LoVo (cell line): ENCODE data around the gene CFAP20DC.
"Not testable (repeated sequence)": the region's sequence is repeated elsewhere in the genome, so short reads cannot be mapped to it uniquely, and the experiment has no call there.

Experiments used
- DNase-seq: peaks from one replicate; pipeline ENCODE4 v3.0.0-alpha.2; 2016; ENCODE audit warnings: low spot score

CFAP20DC gene

GRCh38 chr3:58867621-58868020 is 182.2 kb downstream of the CFAP20DC start:
- DNase-seq = no peak

GRCh38 chr3:58866079-58866478 is 183.7 kb downstream of the CFAP20DC start:
- DNase-seq = no peak

- DNase-seq = no peak
These were observed 185.3 kb downstream of the CFAP20DC start for GRCh38 chr3:58864480-58864879.

- no peak for DNase-seq
These were observed 186.6 kb downstream of the CFAP20DC start for GRCh38 chr3:58863206-58863605.

GRCh38 chr3:58861551-58861950 is 188.3 kb downstream of the CFAP20DC start:
- DNase-seq = no peak

GRCh38 chr3:58858126-58858525 is 191.7 kb downstream of the CFAP20DC start:
- no peak for DNase-seq

- DNase-seq = no peak
These were observed 192.4 kb downstream of the CFAP20DC start for GRCh38 chr3:58857402-58857801.

- DNase-seq = no peak
These were observed 201.0 kb downstream of the CFAP20DC start for GRCh38 chr3:58848826-58849225.

GRCh38 chr3:58842050-58842747 is 207.6 kb downstream of the CFAP20DC start:
- not testable (repeated sequence) for DNase-seq

GRCh38 chr3:58840949-58841348 is 208.9 kb downstream of the CFAP20DC start:
- no peak for DNase-seq

GRCh38 chr3:58839964-58840363 is 209.9 kb downstream of the CFAP20DC start:
- DNase-seq = no peak

GRCh38 chr3:58839187-58839586 is 210.6 kb downstream of the CFAP20DC start:
- no peak for DNase-seq

GRCh38 chr3:58837856-58838255 is 212.0 kb downstream of the CFAP20DC start:
- DNase-seq = no peak

- DNase-seq = no peak
These were observed 212.5 kb downstream of the CFAP20DC start for GRCh38 chr3:58837141-58837843.

GRCh38 chr3:58835086-58835485 is 214.7 kb downstream of the CFAP20DC start:
- DNase-seq = no peak

- DNase-seq = no peak
These were observed 216.3 kb downstream of the CFAP20DC start for GRCh38 chr3:58833491-58833890.

- DNase-seq = no peak
These were observed 220.4 kb downstream of the CFAP20DC start for GRCh38 chr3:58829321-58830000.

GRCh38 chr3:58824777-58825176 is 225.0 kb downstream of the CFAP20DC start:
- no peak for DNase-seq

- DNase-seq = peak; percentile 34
These were observed 225.5 kb downstream of the CFAP20DC start for GRCh38 chr3:58824285-58824684.

GRCh38 chr3:58806551-58807244 is 243.1 kb downstream of the CFAP20DC start:
- not testable (repeated sequence) for DNase-seq

GRCh38 chr3:58804914-58805313 is 244.9 kb downstream of the CFAP20DC start:
- DNase-seq = no peak

GRCh38 chr3:58801541-58801940 is 248.3 kb downstream of the CFAP20DC start:
- DNase-seq = no peak
